HCT116 (cell line): ENCODE data around the gene THRA.

Source experiments
- CEBPB ChIP-seq: IDR thresholded peaks from 2 replicates; pipeline ENCODE4 v1.6.1; 2012; ENCODE audit warnings: low read depth
- CTCF ChIP-seq, 3 experiments: fragments of 200-600 bp in 1 of 3; sonication (generic) in 1 of 3; IDR thresholded peaks in 2 of 3; conservative IDR thresholded peaks in 1 of 3; 2 replicates each; pipeline ENCODE4 v1.5.1; 2012 to 2017; ENCODE audit warnings: low read depth in 2 of 3, low read length in 2 of 3, antibody characterized with exemption in 1 of 3, borderline replicate concordance in 1 of 3, control low read depth in 1 of 3, mild to moderate bottlenecking in 1 of 3, mixed read lengths in 1 of 3, mixed run types in 1 of 3, moderate library complexity in 1 of 3; ENCODE audit not compliant: insufficient read depth in 1 of 3
- EGR1 ChIP-seq: IDR thresholded peaks from 2 replicates; pipeline ENCODE4 v1.6.1; 2012; ENCODE audit warnings: low read depth
- EZH2 ChIP-seq: fragments of 200-600 bp; sonication (generic); IDR thresholded peaks from 2 replicates; pipeline ENCODE4 v1.6.1; 2017; ENCODE audit warnings: antibody characterized with exemption, mixed run types
- EZH2phosphoT487 ChIP-seq: fragments of 200-600 bp; IDR thresholded peaks from 2 replicates; pipeline ENCODE4 v1.6.1; 2018; ENCODE audit warnings: antibody characterized with exemption, borderline replicate concordance
- FOSL1 ChIP-seq: IDR thresholded peaks from 2 replicates; pipeline ENCODE4 v1.6.1; 2012; ENCODE audit warnings: low read depth
- JUND ChIP-seq: IDR thresholded peaks from 2 replicates; pipeline ENCODE4 v1.6.1; 2012
- POLR2A ChIP-seq: IDR thresholded peaks from 2 replicates; pipeline ENCODE4 v1.7.0; 2011; ENCODE audit warnings: borderline replicate concordance; ENCODE audit not compliant: insufficient read depth, insufficient read length; ENCODE audit errors: extremely low read depth
- POLR2AphosphoS5 ChIP-seq: IDR thresholded peaks from 2 replicates; pipeline ENCODE4 v1.6.1; 2011; ENCODE audit warnings: mild to moderate bottlenecking, low read depth, low read length, moderate library complexity
- RAD21 ChIP-seq: IDR thresholded peaks from 2 replicates; pipeline ENCODE4 v1.6.1; 2012; ENCODE audit warnings: low read depth, mild to moderate bottlenecking
- REST ChIP-seq: IDR thresholded peaks from 2 replicates; pipeline ENCODE4 v1.6.1; 2012; ENCODE audit warnings: low read depth
- SIN3A ChIP-seq: IDR thresholded peaks from 2 replicates; pipeline ENCODE4 v1.6.1; 2012; ENCODE audit warnings: low read depth
- ZBTB33 ChIP-seq: IDR thresholded peaks from 2 replicates; pipeline ENCODE4 v1.6.1; 2011; ENCODE audit warnings: mild to moderate bottlenecking, low read length, moderate library complexity; ENCODE audit not compliant: insufficient replicate concordance; ENCODE audit errors: extremely low read depth
- ZFX ChIP-seq: fragments of 450-650 bp; IDR thresholded peaks from 2 replicates; pipeline ENCODE4 v1.6.1; 2017

GRCh38 chr17:40123811-40124114 lies 61.0 kb downstream of the THRA start:
- TF ChIP-seq POLR2AphosphoS5 (no peak), EGR1 (no peak), CTCF (IDR thresholded peaks at IDR 0.05 in 2 of 3, conservative IDR thresholded peaks at IDR 0.05 in 1 of 3; ENCODE audit: borderline replicate concordance in 1 of 3, insufficient read depth in 1 of 3, low read depth in 2 of 3, low read length in 2 of 3) (no peak), REST (no peak), EZH2 (no peak), ZFX (no peak), ZBTB33 (no peak), RAD21 (no peak), POLR2A (no peak), JUND (no peak), FOSL1 (no peak), SIN3A (no peak), EZH2phosphoT487 (no peak), CEBPB (no peak)
